Astrocyte of the hippocampus (primary cell): ENCODE data around the gene SOCS6.
"Not testable (repeated sequence)": the region's sequence is repeated elsewhere in the genome, so short reads cannot be mapped to it uniquely, and the experiment has no call there.

ENCODE experiments used
- DNase-seq: peaks from one replicate; pipeline ENCODE4 v3.0.0; 2011; ENCODE audit warnings: low read depth, low spot score

Gene SOCS6, protein sequence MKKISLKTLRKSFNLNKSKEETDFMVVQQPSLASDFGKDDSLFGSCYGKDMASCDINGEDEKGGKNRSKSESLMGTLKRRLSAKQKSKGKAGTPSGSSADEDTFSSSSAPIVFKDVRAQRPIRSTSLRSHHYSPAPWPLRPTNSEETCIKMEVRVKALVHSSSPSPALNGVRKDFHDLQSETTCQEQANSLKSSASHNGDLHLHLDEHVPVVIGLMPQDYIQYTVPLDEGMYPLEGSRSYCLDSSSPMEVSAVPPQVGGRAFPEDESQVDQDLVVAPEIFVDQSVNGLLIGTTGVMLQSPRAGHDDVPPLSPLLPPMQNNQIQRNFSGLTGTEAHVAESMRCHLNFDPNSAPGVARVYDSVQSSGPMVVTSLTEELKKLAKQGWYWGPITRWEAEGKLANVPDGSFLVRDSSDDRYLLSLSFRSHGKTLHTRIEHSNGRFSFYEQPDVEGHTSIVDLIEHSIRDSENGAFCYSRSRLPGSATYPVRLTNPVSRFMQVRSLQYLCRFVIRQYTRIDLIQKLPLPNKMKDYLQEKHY

DNA sequence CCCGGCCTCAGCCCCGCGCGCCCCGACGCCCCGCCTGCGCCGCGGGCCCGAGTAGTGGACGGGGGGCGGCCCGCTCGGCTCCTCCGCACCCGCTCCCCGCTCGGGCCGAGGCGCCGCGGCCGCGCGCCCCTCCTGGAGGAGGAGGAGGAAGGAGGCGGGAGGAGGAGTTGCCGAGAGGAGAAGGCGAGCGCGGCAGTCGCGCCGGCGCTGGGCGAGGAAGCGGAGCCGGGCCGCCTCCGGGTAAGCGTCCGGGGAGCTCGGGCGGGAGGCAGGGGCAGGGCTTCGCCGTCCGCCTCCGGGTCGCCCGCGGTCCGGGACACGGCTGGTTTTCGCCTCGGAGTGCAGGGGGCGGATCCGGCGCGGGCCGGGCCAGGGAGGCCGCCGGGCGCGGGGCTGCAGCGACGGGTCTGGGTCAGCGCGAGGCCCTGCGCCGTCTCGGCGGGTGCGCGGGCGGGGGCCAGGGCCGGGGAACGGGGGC, at the start of gene SOCS6:
SOCS6 (plus strand) TSS at position 195 of the 478 bp plus-strand sequence. CDS start 35,624 bp downstream, outside the sequence.
- peak; percentile 87 for DNase-seq

- peak; percentile 55 for DNase-seq
Observed at GRCh38 chr18:70243131-70243929, 45.5 kb upstream of the SOCS6 start.

GRCh38 chr18:70246061-70246466, 42.8 kb upstream of the SOCS6 start:
- peak; percentile 39 for DNase-seq

- DNase-seq = peak; percentile 12
Observed at GRCh38 chr18:70249118-70249517, 39.7 kb upstream of the SOCS6 start.

- not testable (repeated sequence) for DNase-seq
Observed at GRCh38 chr18:70249861-70250260, 39.0 kb upstream of the SOCS6 start.

DNA sequence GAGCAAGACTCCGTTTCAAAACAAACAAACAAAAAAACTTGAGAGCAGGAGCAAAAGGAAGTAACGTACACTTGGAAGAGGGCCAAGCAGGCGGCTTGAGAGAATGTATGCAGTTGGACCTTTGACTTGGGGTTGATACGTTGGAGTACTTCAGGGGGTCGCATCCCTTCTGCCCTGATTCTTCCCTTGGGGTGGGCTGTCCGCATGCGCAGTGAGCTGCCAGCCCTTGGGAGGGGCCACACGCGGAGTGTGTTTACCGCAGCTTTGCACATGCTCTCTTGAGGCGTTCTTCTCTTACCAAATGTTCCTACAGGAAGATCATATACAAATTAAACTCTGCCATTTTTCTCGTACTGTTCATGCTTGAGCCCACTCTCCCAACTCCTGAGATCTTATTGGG, 38.1 kb upstream of the SOCS6 start:
- DNase-seq = no peak

DNA sequence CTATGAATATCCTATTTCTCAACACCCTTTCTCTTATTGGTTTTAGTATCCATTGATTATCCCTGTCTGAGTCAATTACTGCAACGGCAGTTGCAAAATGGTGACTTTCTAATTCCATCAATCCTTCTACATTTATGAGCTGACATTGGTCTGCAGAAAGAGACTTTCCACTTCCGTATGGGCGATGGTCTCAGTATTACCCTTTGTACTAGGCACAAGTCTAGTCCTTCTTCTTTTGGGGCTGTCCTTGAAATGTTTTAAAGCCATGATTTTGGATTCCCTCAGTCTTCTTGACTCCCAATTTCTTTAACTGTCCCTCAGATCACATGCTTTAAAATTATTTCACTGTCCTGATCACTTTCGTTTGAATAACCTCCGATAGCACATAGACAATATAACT, 32.7 kb upstream of the SOCS6 start:
- no peak for DNase-seq

GRCh38 chr18:70256994-70257393, 31.9 kb upstream of the SOCS6 start:
- DNase-seq = no peak

GRCh38 chr18:70258243-70258642, 30.6 kb upstream of the SOCS6 start:
- no peak for DNase-seq

- no peak for DNase-seq
Observed at GRCh38 chr18:70260683-70261082, 28.2 kb upstream of the SOCS6 start.

DNA sequence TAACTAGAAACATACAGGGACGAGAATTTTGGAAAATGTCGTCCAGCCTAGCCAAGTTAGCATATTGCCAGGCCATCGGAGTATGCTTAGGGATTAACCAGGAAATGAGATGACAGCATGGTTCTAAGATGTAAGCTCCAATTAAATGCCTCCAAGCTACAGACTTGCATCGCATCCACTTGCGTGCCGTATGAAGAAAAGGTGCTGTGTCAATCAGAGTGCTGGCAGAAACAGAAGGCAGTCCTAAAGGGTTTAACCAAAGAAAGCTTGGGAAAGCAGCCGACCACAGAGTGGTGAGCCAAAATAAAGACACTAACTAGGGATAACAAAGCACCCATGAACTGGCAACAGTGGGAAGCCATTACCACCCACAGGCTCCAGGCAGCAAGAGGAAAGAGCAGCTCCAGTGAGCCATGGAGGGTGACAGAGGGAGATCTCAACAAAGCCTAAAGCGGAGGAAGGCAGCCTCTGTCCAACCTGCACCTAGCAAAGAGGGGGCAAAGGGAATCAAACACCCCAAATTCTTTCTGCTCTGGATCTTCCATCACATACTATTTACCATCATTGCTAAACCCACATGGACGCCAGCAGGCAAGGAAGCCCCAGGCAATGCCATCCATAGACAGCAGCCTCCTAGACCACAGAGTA, 27.6 kb upstream of the SOCS6 start:
- peak; percentile 57 for DNase-seq

DNA sequence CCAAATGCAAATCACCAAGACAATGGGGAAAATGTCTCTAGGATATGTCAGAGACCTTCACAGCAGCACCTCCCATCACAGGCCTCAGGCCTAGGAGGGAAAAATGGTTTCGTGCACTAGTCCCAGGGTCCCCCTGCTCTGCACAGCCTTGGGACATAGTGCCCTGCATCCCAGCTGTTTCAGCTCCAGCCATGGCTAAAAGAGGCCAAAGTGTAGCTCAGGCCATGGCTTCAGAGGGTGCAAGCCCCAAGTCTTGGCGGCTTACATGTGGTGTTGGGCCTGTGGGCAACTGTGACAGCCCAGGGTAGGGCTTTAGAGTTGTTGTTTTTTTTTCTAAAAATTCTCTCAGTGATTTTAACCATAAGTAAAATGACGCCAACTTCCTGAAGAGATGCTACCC, 25.5 kb upstream of the SOCS6 start:
- no peak for DNase-seq

GRCh38 chr18:70271742-70272141, 17.1 kb upstream of the SOCS6 start:
- DNase-seq = no peak

DNA sequence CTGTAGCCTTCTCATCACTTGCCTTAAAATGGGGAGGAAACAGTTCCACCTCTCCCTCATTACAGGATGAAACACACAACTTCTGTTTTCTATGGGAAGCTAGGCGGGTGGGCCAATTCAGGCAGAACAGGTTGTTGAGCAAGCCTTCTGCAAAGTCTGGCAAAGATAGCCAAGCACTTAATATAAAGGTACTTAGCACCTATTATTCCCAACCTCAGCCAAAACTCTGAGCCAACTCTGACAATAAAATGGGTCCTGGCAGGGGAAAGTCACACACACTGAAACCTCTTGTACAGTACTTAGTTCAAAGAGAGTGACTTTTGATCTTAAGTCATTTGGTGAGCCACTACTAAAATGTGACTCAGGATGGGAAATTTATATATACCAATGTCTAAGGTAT, 15.8 kb upstream of the SOCS6 start:
- no peak for DNase-seq

DNA sequence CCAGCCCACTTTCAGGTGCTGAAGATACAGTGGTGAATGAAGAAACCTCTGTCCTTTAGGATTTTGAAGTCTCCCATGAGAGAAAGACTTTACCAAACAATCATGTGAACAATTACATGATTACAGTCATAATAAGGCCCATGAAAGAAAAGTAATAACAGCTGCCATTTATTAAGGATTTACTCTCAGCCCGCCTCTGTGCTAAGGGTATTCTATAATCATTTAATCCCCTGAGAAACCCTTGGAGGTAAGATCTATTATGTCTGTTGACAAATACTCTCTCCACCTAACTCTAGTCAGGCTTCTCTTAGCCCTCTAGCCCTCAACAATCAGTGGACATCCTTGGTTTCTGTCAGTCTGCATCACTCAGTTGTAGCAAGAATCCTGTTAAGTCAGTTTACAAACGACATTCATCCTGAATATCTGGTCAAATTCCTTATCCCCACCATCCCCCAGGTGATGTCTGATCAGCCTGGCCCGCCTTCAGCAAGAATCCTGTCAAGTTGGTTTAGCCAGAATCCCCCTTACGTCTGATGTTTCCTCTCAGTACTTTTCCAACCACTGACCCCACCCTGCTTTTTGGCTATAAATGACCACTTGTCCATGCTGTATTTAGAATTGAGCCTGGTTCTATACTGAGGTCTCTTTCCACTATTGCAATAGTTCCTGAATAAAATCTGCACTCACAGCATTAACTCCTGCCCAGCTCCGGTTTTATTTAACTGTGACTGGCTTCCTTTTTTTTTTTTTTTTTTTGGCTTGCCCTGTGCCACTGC, 12.2 kb upstream of the SOCS6 start:
- no peak for DNase-seq

GRCh38 chr18:70279470-70279869, 9.4 kb upstream of the SOCS6 start:
- no peak for DNase-seq

GRCh38 chr18:70280007-70280925, 8.6 kb upstream of the SOCS6 start:
- DNase-seq = no peak

DNA sequence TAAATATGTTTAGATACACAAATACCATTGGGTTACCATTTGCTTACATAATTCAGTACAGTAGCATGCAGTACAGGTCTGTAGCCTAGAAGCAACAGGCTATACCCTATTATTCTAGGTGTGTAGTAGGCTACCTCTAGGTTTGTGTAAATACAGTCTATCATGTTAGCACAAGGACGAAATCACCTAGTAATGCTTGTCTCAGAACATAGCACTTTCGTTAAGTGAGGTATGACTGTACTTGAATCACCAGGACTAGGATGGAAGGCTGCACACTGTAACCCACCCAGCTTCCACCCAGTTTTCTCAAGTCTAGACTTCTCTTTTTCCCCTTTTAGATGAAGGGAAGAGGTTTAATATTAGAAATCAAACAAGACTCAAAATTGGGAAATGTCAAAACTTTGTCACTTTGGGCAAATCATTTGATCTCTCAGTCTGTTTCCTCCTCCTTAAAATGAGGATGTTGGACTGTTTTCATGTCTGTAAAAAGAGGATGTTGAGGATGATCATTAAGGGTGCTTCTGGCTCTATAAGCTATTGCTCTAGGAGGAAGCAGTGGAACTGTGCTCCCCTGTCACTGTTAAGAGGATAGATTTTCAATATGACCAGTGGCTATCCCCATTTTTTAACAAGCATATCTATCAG, 3.7 kb upstream of the SOCS6 start:
- no peak for DNase-seq

- no peak for DNase-seq
Observed at GRCh38 chr18:70287731-70288130, 1.1 kb upstream of the SOCS6 start.
